ENCODE data around the gene ANKRD66. TPM values are rescaled to one million over a fixed set of nuclear protein-coding genes. Genes with fewer than 3 reads are reported as not detected.

Gene ANKRD66
- total RNA-seq, 1 experiment from 2014 or later, result not detected

Other genes starting within 250 kb of the ANKRD66 start
- gene CYP39A1, start 94.1 kb upstream of the ANKRD66 start, total RNA-seq (2021; ENCODE audit: unreplicated experiment), result 0.54 TPM
- gene SLC25A27, start 94.0 kb upstream of the ANKRD66 start, total RNA-seq (2021; ENCODE audit: unreplicated experiment), result 10.7 TPM
- 0.57 TPM for gene TDRD6, start 59.0 kb upstream of the ANKRD66 start, total RNA-seq (2021; ENCODE audit: unreplicated experiment)
- 2.8 TPM for gene PLA2G7, start 11.6 kb upstream of the ANKRD66 start, total RNA-seq (2021; ENCODE audit: unreplicated experiment)
- not detected for gene MEP1A, start 46.5 kb downstream of the ANKRD66 start, total RNA-seq (2021; ENCODE audit: unreplicated experiment)
- gene ADGRF5, start 175.0 kb downstream of the ANKRD66 start, total RNA-seq (2021; ENCODE audit: unreplicated experiment), result 0.17 TPM